Measurements from ENCODE around the gene MAP3K5.

DNA sequence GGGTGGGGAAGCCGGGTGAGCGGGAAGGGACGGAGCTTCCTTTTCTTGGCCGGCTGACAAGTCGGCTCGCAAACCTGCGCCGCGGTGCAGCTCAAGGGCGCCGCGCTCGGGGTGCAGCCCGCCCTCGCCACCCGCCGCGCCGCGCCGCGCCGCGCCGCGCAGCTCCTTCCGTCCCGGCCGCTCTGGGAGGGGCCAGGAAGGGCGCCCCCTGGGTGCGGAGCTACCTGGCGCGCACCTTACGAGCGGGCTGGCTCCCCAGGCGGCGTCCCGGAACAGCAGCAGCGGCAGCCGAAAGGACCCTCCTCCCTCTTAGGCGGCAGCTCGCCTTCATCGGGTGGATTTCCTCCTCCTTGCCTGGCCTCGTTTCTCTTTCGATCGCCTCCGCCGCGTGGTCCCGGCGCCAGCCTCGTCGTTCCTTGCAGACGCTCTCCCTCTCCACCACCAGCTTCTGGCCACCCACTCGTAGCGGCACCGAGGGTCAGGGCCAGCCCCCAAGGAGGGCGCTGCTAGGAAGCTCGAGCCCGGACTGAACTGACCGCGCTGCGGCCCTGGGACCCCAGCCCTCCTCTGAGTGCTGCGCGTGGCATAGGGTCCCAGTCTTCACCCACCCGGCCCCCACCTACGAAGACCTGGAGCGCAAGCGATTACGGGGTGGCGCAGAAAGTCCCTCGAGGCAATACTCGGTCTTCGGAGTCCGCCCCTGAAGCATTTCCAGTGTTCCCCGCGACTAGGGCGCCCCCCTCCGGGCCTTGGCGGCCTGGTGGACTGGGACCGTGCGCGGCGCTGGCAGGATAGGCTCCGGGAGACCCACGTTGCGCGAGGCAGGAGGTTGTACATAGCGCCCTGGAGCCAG is at the start of gene MAP3K5:
- TF ChIP-seq, protein P1, sequence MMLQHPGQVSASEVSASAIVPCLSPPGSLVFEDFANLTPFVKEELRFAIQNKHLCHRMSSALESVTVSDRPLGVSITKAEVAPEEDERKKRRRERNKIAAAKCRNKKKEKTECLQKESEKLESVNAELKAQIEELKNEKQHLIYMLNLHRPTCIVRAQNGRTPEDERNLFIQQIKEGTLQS (IDR thresholded peaks at IDR 0.05; ENCODE audit: insufficient read depth, low read depth, low read length): no peak
- TF ChIP-seq KDM1A (IDR thresholded peaks at IDR 0.05; ENCODE audit: borderline replicate concordance, low read length) (no peak), SIX5 (IDR thresholded peaks at IDR 0.05; ENCODE audit: low read depth, low read length) (no peak)
- TF ChIP-seq, protein P2, sequence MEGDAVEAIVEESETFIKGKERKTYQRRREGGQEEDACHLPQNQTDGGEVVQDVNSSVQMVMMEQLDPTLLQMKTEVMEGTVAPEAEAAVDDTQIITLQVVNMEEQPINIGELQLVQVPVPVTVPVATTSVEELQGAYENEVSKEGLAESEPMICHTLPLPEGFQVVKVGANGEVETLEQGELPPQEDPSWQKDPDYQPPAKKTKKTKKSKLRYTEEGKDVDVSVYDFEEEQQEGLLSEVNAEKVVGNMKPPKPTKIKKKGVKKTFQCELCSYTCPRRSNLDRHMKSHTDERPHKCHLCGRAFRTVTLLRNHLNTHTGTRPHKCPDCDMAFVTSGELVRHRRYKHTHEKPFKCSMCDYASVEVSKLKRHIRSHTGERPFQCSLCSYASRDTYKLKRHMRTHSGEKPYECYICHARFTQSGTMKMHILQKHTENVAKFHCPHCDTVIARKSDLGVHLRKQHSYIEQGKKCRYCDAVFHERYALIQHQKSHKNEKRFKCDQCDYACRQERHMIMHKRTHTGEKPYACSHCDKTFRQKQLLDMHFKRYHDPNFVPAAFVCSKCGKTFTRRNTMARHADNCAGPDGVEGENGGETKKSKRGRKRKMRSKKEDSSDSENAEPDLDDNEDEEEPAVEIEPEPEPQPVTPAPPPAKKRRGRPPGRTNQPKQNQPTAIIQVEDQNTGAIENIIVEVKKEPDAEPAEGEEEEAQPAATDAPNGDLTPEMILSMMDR (IDR thresholded peaks at IDR 0.05; ENCODE audit: control extremely low read depth in 1 of 3, insufficient read depth in 1 of 3, low read depth in 1 of 3, low read length in 3 of 3): peak; percentile 80 to 85 (median 82)

Data from H1 (cell line).